ENCODE measurements around the gene DAO. TPM values are rescaled to one million over a fixed set of nuclear protein-coding genes. Genes with fewer than 3 reads are reported as not detected.
"Not testable (repeated sequence)": the region's sequence is repeated elsewhere in the genome, so short reads cannot be mapped to it uniquely, and the experiment has no call there.

The DAO gene
- total RNA-seq, 3 donors from 2014 or later: not detected

DNA sequence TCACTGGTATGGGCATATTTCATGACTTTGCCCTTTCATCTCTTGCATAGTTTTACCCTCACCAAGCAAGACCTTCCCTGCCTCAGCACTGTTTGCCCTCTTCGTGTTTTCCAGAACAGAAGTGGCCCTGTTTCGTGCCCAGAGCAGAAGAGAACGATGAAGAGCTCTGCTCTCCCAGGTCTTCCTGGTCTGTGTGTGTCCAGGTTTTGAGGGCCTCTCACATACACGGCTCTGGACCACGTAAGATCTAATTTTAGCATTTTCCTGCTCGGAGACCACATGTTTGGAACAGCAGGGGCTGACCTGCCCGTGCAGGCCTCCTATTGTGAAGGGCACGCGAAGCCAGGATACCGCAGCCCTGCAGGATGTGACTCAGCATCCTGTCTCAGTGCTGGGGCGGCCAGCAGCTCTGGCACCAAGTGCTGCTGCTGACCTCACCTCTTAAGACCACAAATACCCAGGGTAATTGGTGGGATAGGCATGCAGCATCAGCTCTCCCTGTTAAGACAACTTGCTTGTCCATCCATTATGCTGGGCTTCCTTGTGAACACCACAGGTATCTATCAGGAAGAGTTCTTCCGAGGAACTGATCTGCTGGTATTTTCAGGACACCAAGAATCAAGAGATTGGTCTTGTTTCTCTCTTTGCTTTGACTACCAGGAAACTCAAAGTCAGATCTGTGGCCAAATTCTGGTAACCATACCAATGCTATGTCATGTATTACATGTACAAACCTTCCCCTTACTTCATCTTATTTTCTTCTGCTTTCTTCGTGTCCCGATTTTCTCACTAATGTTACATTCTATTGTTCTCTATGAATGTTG, 41.5 kb upstream of the DAO start:
- intact Hi-C loops (cut with DNase I; ENCODE audit: low total_unique reads): no loop called here
- no peaks in the 10 kb centered on the region for H3K27me3 ChIP-seq
- peaks cover 16 to 28% of the 10 kb centered on the region in 2 donors for H3K4me1 ChIP-seq
- H3K9me3 ChIP-seq: no peaks in the 10 kb centered on the region
- no peaks in the 10 kb centered on the region for H3K36me3 ChIP-seq
- no peak overlapping the region for H3K4me3 ChIP-seq
- peak; percentile 67 to 93 for DNase-seq (ENCODE audit: low spot score in 2 of 2)
- H3K27ac ChIP-seq: peak overlapping the region; percentile 90 to 91
- TF ChIP-seq POLR2A (IDR thresholded peaks at IDR 0.05) (no peak), POLR2AphosphoS5 (IDR thresholded peaks at IDR 0.05) (peak; percentile 70 to 97 (median 90))

- intact Hi-C loops (cut with DNase I; ENCODE audit: low total_unique reads): no loop called here
- TF ChIP-seq POLR2AphosphoS5 (IDR thresholded peaks at IDR 0.05): peak; percentile 54 to 88 (median 56)
- TF ChIP-seq, protein P1, sequence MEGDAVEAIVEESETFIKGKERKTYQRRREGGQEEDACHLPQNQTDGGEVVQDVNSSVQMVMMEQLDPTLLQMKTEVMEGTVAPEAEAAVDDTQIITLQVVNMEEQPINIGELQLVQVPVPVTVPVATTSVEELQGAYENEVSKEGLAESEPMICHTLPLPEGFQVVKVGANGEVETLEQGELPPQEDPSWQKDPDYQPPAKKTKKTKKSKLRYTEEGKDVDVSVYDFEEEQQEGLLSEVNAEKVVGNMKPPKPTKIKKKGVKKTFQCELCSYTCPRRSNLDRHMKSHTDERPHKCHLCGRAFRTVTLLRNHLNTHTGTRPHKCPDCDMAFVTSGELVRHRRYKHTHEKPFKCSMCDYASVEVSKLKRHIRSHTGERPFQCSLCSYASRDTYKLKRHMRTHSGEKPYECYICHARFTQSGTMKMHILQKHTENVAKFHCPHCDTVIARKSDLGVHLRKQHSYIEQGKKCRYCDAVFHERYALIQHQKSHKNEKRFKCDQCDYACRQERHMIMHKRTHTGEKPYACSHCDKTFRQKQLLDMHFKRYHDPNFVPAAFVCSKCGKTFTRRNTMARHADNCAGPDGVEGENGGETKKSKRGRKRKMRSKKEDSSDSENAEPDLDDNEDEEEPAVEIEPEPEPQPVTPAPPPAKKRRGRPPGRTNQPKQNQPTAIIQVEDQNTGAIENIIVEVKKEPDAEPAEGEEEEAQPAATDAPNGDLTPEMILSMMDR (IDR thresholded peaks at IDR 0.05): no peak
- no peaks in the 10 kb centered on the region for H3K27me3 ChIP-seq
- peak overlapping the region; percentile 90 to 91 for H3K27ac ChIP-seq
- H3K36me3 ChIP-seq: no peaks in the 10 kb centered on the region
- peak; percentile 60 to 80 for DNase-seq (ENCODE audit: low spot score in 2 of 2)
- no peaks in the 10 kb centered on the region for H3K9me3 ChIP-seq
- H3K4me1 ChIP-seq: peaks cover 10 to 22% of the 10 kb centered on the region in 2 donors
- peak overlapping the region in 1 of 3 donors; percentile 23 for H3K4me3 ChIP-seq
These were observed 40.6 kb upstream of the DAO start for GRCh38 chr12:108839018-108839889.

DNA sequence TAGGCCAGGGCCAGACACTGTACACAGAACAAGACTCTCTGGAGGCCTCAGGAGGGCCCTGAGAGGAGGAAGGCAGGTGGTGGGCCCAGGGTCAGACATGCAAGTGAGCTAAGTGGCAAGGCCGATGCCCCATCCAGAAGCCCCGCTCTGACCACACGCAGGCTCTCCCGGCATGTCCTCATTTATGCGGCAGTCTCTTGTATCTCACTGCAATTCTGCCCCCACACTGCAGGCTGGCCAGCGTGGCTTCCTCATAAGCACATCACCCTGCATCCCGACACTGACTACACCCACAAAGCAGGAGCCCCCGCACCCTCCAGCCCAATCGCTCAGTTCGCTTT, 40.0 kb upstream of the DAO start:
- Histone ChIP-seq H3K4me1 (peaks cover 10 to 22% of the 10 kb centered on the region in 2 donors), H3K27ac (peak overlapping the region; percentile 90 to 91), H3K4me3 (peak overlapping the region in 1 of 3 donors; percentile 23), H3K9me3 (no peaks in the 10 kb centered on the region), H3K27me3 (no peaks in the 10 kb centered on the region), H3K36me3 (no peaks in the 10 kb centered on the region)
- no peak for DNase-seq (ENCODE audit: low spot score in 2 of 2)
- intact Hi-C loops (cut with DNase I; ENCODE audit: low total_unique reads): no loop called here
- no peak for TF ChIP-seq POLR2A (IDR thresholded peaks at IDR 0.05)
- no peak for TF ChIP-seq POLR2AphosphoS5 (IDR thresholded peaks at IDR 0.05)

DNA sequence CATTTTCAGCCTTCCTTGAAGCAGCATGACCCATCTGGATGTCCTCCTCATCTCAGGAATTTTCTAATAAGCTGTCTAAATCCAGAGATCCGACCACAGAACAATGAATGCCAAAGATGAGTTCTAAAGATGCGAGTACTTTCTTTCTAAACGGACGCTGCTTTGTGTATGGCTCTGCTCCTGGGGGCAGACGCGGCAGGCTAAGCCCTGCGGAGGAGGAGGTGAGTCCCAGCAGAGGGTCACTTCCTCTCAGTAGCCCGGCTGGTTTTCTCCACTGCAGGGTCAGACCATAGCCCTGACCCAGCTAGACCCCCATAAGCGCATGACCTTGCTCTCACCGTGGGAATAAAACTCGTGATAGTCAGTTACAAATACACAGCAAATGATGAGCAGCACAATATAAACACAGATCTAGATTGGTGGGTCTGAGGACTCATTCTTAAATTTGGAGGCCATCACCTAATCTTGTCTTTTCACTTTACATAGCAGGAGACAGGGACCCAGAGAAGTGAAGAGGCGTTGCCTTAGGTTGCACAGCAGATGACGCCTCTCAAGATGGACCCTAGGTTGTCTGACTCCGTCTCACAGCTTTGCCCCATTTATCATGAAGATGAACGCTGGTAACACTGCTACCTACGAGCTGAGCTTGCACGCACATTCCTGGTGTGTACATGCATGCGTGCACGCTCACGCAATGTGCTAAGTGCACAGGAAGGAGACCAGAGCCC, 39.1 kb upstream of the DAO start:
- Histone ChIP-seq H3K9me3 (no peaks in the 10 kb centered on the region), H3K4me1 (peaks cover 10 to 22% of the 10 kb centered on the region in 2 donors), H3K4me3 (no peak overlapping the region), H3K27ac (peak overlapping the region; percentile 90 to 91), H3K36me3 (no peaks in the 10 kb centered on the region), H3K27me3 (no peaks in the 10 kb centered on the region)
- no peak for DNase-seq (ENCODE audit: low spot score in 2 of 2)
- intact Hi-C loops (cut with DNase I; ENCODE audit: low total_unique reads): no loop called here
- TF ChIP-seq, protein P1 (IDR thresholded peaks at IDR 0.05): no peak
- no peak for TF ChIP-seq POLR2AphosphoS5 (IDR thresholded peaks at IDR 0.05)
- TF ChIP-seq POLR2A (IDR thresholded peaks at IDR 0.05): no peak

- H3K9me3 ChIP-seq; H3K36me3 ChIP-seq; H3K4me3 ChIP-seq; H3K27me3 ChIP-seq; DNase-seq (ENCODE audit: low spot score in 2 of 2); intact Hi-C loops (cut with DNase I; ENCODE audit: low total_unique reads); H3K27ac ChIP-seq: not testable (repeated sequence)
- H3K4me1 ChIP-seq: peaks cover 10 to 22% of the 10 kb centered on the region in 2 donors
These were observed 38.1 kb upstream of the DAO start for GRCh38 chr12:108841825-108842224.

DNA sequence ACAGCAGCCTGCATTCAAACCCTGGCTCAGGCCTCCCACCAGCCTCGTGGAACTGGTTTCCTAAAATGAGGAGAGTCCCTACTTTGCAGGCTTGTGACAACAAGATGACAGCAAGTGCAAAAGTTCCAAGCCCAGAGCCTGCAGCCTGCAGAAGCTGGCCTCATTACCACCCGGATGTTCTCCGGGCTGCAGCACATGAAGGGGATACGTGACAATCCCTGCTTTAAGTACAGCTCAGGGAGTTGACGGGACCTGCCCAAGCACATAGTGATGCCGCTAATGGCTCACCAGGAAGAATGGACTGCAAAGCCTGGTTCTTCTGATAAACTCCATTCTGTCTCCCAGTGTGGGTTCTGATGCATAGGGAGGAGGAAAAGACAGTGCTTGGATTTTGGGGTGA, 37.5 kb upstream of the DAO start:
- Histone ChIP-seq H3K4me3 (no peak overlapping the region), H3K27me3 (no peaks in the 10 kb centered on the region), H3K9me3 (no peaks in the 10 kb centered on the region), H3K27ac (peak overlapping the region in 1 of 2 donors; percentile 14), H3K36me3 (no peaks in the 10 kb centered on the region), H3K4me1 (peaks cover 10 to 20% of the 10 kb centered on the region in 2 donors)
- intact Hi-C loops (cut with DNase I; ENCODE audit: low total_unique reads): no loop called here
- TF ChIP-seq, protein P1 (IDR thresholded peaks at IDR 0.05): no peak
- TF ChIP-seq POLR2AphosphoS5 (IDR thresholded peaks at IDR 0.05): no peak
- TF ChIP-seq POLR2A (IDR thresholded peaks at IDR 0.05): no peak
- DNase-seq (ENCODE audit: low spot score in 2 of 2): no peak

Data from breast epithelium (tissue), 4 donors.